Hematopoietic multipotent progenitor cell treated with erythropoietin and hydrocortisone succinate and interleukin-3 and kit ligand, for 15 days (in vitro differentiated cells): Measurements from ENCODE around the gene TAF11L5.
"Not testable (repeated sequence)": the region's sequence is repeated elsewhere in the genome, so short reads cannot be mapped to it uniquely, and the experiment has no call there.

Experiments
- DNase-seq: peaks from one replicate; pipeline ENCODE4 v3.0.0-alpha.2; 2015; ENCODE audit warnings: low spot score

Gene TAF11L5

GRCh38 chr5:17524935-17525334, at the start of gene TAF11L5:
TAF11L5 (plus strand) TSS chr5:17525235.
- not testable (repeated sequence) for DNase-seq

GRCh38 chr5:17477043-17477442, 48.0 kb upstream of the TAF11L5 start:
- DNase-seq = no peak

GRCh38 chr5:17477573-17478265, 47.3 kb upstream of the TAF11L5 start:
- no peak for DNase-seq

- no peak for DNase-seq
Observed at GRCh38 chr5:17481378-17481777, 43.7 kb upstream of the TAF11L5 start.

GRCh38 chr5:17482790-17483189, 42.2 kb upstream of the TAF11L5 start:
- DNase-seq = no peak

GRCh38 chr5:17486464-17487173, 38.4 kb upstream of the TAF11L5 start:
- DNase-seq = not testable (repeated sequence)

- no peak for DNase-seq
Observed at GRCh38 chr5:17487174-17487512, 37.9 kb upstream of the TAF11L5 start.

GRCh38 chr5:17491257-17491656, 33.8 kb upstream of the TAF11L5 start:
- DNase-seq = not testable (repeated sequence)

- DNase-seq = no peak
Observed at GRCh38 chr5:17492770-17493169, 32.3 kb upstream of the TAF11L5 start.

- DNase-seq = no peak
Observed at GRCh38 chr5:17497446-17497845, 27.6 kb upstream of the TAF11L5 start.

- DNase-seq = not testable (repeated sequence)
Observed at GRCh38 chr5:17497931-17498330, 27.1 kb upstream of the TAF11L5 start, which contains the start of gene TAF11L2. TAF11L2 (plus strand) TSS chr5:17498231.

- no peak for DNase-seq
Observed at GRCh38 chr5:17511775-17512325, 13.2 kb upstream of the TAF11L5 start.

- DNase-seq = not testable (repeated sequence)
Observed at GRCh38 chr5:17517526-17517925, 7.5 kb upstream of the TAF11L5 start.

GRCh38 chr5:17518067-17518466, 7.0 kb upstream of the TAF11L5 start, which contains the start of gene TAF11L3:
TAF11L3 (plus strand) TSS chr5:17518367.
- not testable (repeated sequence) for DNase-seq

GRCh38 chr5:17519508-17519907, 5.5 kb upstream of the TAF11L5 start:
- DNase-seq = not testable (repeated sequence)

- not testable (repeated sequence) for DNase-seq
Observed at GRCh38 chr5:17521501-17521900, 3.5 kb upstream of the TAF11L5 start, which contains the start of gene TAF11L4. TAF11L4 (plus strand) TSS chr5:17521801.

GRCh38 chr5:17526504-17526903, 1.5 kb downstream of the TAF11L5 start:
- not testable (repeated sequence) for DNase-seq

GRCh38 chr5:17528369-17528768, 3.3 kb downstream of the TAF11L5 start, which contains the start of gene TAF11L6:
TAF11L6 (plus strand) TSS chr5:17528669.
- not testable (repeated sequence) for DNase-seq
